GM06990 (cell line): ENCODE measurements around the gene MINAR2.

Experiments used
- DNase-seq: peaks from one replicate; pipeline ENCODE4 v3.0.0-alpha.2; 2011; ENCODE audit not compliant: insufficient read length; ENCODE audit errors: extremely low read depth
- H3K27me3 ChIP-seq: replicated peaks from 2 replicates; pipeline ENCODE4 v1.6.0; 2011; ENCODE audit warnings: low read length; ENCODE audit not compliant: control insufficient read depth, insufficient read depth
- H3K36me3 ChIP-seq: 2 replicates; pipeline ENCODE4 v1.5.1; 2011; ENCODE audit warnings: low read length; ENCODE audit not compliant: control insufficient read depth, insufficient read depth
- H3K4me3 ChIP-seq: replicated peaks from 2 replicates; pipeline ENCODE4 v1.5.1; 2011; ENCODE audit warnings: low read depth, mild to moderate bottlenecking, control low read depth, low read length
- TF ChIP-seq, protein P1 (sequence below): IDR thresholded peaks from 2 replicates; pipeline ENCODE4 v1.5.1; 2011; ENCODE audit warnings: low read length, control low read depth, mild to moderate bottlenecking, inconsistent platforms; ENCODE audit not compliant: insufficient read depth, poor library complexity, severe bottlenecking

Gene MINAR2

DNA sequence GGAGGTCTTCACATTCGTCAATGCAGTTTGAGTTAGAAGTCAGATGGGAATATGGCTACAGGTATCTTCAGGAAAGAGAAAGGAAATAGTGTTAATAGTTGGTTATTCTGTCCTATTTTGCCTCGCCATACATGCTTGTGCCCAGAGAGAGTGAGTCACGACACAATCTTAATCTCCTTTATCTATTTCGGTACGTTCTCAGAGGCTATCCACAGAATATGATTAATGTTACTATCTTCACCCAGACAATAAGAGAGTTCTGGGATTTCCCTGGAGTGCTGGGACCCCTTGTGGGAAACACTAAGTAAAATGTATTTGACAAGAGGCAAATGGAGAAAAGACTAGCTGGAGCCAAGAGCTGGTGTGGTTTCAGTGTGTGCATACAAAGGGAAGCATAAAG lies 25.5 kb downstream of the MINAR2 start:
- TF ChIP-seq, protein P1, sequence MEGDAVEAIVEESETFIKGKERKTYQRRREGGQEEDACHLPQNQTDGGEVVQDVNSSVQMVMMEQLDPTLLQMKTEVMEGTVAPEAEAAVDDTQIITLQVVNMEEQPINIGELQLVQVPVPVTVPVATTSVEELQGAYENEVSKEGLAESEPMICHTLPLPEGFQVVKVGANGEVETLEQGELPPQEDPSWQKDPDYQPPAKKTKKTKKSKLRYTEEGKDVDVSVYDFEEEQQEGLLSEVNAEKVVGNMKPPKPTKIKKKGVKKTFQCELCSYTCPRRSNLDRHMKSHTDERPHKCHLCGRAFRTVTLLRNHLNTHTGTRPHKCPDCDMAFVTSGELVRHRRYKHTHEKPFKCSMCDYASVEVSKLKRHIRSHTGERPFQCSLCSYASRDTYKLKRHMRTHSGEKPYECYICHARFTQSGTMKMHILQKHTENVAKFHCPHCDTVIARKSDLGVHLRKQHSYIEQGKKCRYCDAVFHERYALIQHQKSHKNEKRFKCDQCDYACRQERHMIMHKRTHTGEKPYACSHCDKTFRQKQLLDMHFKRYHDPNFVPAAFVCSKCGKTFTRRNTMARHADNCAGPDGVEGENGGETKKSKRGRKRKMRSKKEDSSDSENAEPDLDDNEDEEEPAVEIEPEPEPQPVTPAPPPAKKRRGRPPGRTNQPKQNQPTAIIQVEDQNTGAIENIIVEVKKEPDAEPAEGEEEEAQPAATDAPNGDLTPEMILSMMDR: no peak
- Histone ChIP-seq H3K36me3 (no peaks in the 10 kb centered on the region), H3K27me3 (no peaks in the 10 kb centered on the region), H3K4me3 (no peak overlapping the region)
- no peak for DNase-seq

DNA sequence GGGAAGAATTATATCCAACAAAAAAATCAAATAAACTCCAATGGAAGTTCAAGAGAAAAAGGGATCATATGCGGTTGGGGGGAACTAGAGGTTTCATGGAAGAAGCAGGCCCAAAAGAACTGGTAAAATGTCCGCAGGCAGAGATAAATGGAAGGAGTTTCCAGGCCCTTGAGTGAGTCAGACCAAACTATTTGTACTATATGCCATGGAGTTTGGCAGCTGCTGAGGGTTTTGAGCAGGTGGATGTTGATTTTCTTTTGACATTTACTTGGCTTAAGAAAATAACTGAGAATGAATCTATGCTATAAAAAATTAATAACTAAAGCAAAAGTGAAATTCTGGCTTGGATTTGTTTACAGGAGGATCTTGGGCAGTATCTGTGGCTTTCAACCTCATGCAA lies 33.7 kb downstream of the MINAR2 start:
- Histone ChIP-seq H3K27me3 (no peaks in the 10 kb centered on the region), H3K36me3 (no peaks in the 10 kb centered on the region), H3K4me3 (no peak overlapping the region)
- no peak for DNase-seq
- TF ChIP-seq, protein P1: no peak

DNA sequence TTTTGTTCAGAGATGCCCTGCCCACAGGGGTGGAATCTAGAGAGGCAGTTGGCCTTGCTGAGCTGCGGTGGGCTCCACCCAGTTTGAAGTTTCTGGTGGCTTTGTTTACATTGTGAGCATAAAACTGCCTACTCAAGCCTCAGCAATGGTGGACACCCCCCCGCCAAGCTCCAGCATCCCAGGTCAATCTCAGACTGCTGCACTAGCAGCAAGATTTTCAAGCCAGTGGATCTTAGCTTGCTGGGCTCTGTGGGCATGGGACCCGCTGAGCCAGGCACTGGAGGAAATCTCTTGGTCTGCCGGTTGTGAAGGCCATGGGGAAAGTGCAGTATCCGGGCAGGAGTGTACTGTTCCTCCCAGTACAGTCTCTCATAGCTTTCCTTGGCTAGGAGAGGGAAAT lies 55.5 kb downstream of the MINAR2 start:
- H3K36me3 ChIP-seq: no peaks in the 10 kb centered on the region
- DNase-seq: no peak
- H3K4me3 ChIP-seq: no peak overlapping the region
- no peaks in the 10 kb centered on the region for H3K27me3 ChIP-seq
- TF ChIP-seq, protein P1: no peak

DNA sequence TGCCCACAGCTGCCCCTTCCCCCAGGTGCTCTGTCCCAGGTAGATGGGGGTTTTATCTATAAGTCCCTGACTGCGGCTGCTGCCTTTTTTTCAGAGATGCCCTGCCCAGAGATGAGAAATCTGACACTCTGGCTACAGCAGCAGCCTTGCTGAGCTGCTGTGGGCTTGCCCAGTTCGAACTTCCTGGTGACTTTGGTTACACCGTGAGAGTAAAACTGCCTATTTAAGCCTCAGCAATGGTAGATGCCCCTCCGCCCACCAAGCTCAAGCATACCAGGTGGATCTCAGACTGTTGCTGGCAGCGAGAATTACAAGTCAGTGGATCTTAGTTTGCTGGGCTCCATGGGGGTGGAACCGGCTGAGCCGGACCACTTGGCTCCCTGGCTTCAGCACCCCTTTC lies 56.8 kb downstream of the MINAR2 start:
- TF ChIP-seq, protein P1: no peak

DNA sequence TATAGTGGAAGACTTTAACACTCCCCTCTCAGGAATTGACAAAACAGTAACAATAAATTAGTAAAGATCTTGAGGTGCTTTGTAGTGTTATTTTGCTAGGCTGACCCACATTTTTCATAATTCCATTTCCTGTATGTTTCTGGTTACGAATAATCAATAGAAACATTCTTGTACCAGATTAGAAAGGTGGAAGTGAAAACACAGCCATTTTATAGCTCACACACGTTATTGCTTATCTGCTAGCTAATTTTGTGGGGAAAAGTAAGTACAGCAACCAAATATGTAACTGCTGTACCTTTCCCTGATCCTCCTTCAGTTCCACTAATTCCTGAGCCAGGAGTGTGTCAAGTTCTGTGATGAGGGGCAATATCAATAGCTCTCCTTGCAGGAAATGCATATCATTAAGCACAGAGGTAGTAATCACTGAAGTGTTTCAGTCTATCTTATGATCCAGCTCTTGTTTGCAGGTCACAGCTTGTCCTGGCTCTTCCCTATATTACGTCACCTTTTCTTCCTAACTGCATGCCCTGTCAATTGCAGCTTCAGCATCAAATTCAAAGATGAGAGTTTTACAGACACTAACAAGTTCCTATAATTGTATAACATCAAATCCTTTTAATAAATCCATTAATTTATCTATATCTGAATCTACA lies 59.4 kb downstream of the MINAR2 start:
- TF ChIP-seq, protein P1: no peak
- H3K4me3 ChIP-seq: no peak overlapping the region
- H3K36me3 ChIP-seq: no peaks in the 10 kb centered on the region
- DNase-seq: no peak
- no peaks in the 10 kb centered on the region for H3K27me3 ChIP-seq

More for the DNA sequence above, 56.8 kb downstream of the MINAR2 start:
- H3K4me3 ChIP-seq: no peak overlapping the region
- no peaks in the 10 kb centered on the region for H3K27me3 ChIP-seq
- no peak for DNase-seq
- H3K36me3 ChIP-seq: no peaks in the 10 kb centered on the region
